ENCODE data around the gene SLC25A25. TPM values are rescaled to one million over a fixed set of nuclear protein-coding genes. Genes with fewer than 3 reads are reported as not detected.

Gene SLC25A25
- total and polyA plus RNA-seq, 9 of the 15 experiments (the other 6 are each of a cell fraction or from before 2014, with no cell fraction given) = 0.07 to 35.9 (median 23.2) TPM

DNA sequence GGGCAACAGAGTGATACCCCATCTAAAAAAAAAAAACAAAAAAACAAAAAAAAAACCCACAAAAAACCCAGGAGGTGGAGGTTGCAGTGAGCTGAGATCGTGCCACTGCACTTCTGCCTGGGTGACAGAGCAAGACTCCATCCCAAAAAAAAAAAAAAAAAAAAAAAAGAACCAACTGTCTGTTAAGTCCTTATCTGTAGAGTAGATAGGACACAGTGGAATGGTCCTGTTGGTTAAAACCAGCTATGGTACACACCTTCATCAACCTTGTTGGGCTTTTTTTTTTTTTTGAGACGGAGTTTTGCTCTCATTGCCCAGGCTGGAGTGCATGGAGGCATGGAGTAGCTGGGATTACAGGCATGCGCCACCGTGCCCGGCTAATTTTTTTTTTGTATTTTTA is 12.2 kb downstream of the SLC25A25 start:
- peaks cover 91% of the 10 kb centered on the region for H3K79me2 ChIP-seq (ENCODE audit: control insufficient read depth, insufficient read depth, low read length)
- H3K9me1 ChIP-seq (ENCODE audit: control insufficient read depth, insufficient read depth, low read length) = no peaks in the 10 kb centered on the region
- no peak for FAIRE-seq
- peaks cover 58 to 62% of the 10 kb centered on the region in 2 experiments for H3K4me1 ChIP-seq (replicated peaks in 1 of 2; ENCODE audit: control insufficient read depth in 2 of 2, insufficient read depth in 2 of 2, low read length in 2 of 2)
- H3K4me3 ChIP-seq = no peak overlapping the region
- H3K9ac ChIP-seq (ENCODE audit: insufficient read depth in 1 of 2, low read depth in 2 of 2, low read length in 2 of 2) = peak overlapping the region; percentile 60 to 79; a peak in 2 of 4 replicates
- ChIA-PET POLR2A (interaction anchor here (0.6 to 7.0 kb wide), 5 partner anchors 9 to 274 kb away, joined by 3 to 82 read pairs (median 3); partner anchors contain the start of genes NAIF1 and SLC25A25), CTCF (ENCODE audit: low intra/inter-chr PET ratio) (interaction anchor here (1.1 to 1.3 kb wide), 2 partner anchors 16 to 37 kb away, joined by 3 to 4 read pairs; no protein-coding TSS in a partner anchor)
- no peak for ATAC-seq
- H3K36me3 ChIP-seq (ENCODE audit: control insufficient read depth, insufficient read depth, low read length) = peaks cover 37% of the 10 kb centered on the region; the same call in 2 of the 3 replicates
- 23% methylated on average over 5 of the region's 5 CpGs for WGBS (ENCODE audit: insufficient coverage, low coverage, missing lambda C conversion rate)
- H4K20me1 ChIP-seq (replicated peaks; ENCODE audit: control insufficient read depth, insufficient read depth, low read length) = no peaks in the 10 kb centered on the region
- H3K27me3 ChIP-seq (ENCODE audit: control insufficient read depth in 2 of 2, insufficient read depth in 2 of 2, low read length in 2 of 2) = no peaks in the 10 kb centered on the region
- no peak overlapping the region for H2AFZ ChIP-seq (ENCODE audit: low read depth, low read length)
- in situ Hi-C loops (cut with MboI) = no loop called here
- no peaks in the 10 kb centered on the region for H3K9me3 ChIP-seq (replicated peaks; ENCODE audit: control insufficient read depth, insufficient read depth, low read depth, low read length)
- TF ChIP-seq ZNF644 (tag; IDR thresholded peaks at IDR 0.05; ENCODE audit: low read depth) (0 out of 2 replicates have a peak, but pooled peaks have one; percentile 38), ZNF699 (CRISPR knock-in tag; IDR thresholded peaks at IDR 0.05; ENCODE audit: insufficient replicate concordance) (peak; percentile 35), DPF2 (IDR thresholded peaks at IDR 0.05) (0 out of 2 replicates have a peak, but pooled peaks have one; percentile 24), ZNF384 (IDR thresholded peaks at IDR 0.05; ENCODE audit: low read depth, low read length) (peak; percentile 68; the same call in 1 of the 2 replicates), NFRKB (IDR thresholded peaks at IDR 0.05; ENCODE audit: low read depth) (no peak), HDGF (IDR thresholded peaks at IDR 0.05) (no peak)
- TF ChIP-seq, protein P1, sequence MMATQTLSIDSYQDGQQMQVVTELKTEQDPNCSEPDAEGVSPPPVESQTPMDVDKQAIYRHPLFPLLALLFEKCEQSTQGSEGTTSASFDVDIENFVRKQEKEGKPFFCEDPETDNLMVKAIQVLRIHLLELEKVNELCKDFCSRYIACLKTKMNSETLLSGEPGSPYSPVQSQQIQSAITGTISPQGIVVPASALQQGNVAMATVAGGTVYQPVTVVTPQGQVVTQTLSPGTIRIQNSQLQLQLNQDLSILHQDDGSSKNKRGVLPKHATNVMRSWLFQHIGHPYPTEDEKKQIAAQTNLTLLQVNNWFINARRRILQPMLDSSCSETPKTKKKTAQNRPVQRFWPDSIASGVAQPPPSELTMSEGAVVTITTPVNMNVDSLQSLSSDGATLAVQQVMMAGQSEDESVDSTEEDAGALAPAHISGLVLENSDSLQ (IDR thresholded peaks at IDR 0.05) = peak; percentile 64
- peak overlapping the region; percentile 99 for H3K27ac ChIP-seq (ENCODE audit: extremely low read depth, low read depth, low read length)
- DNase-seq (ENCODE audit: extremely low read depth in 1 of 4, low spot score in 3 of 4) = peak in 1 of 4 experiments; percentile 38
- intact Hi-C loops (cut with micrococcal nuclease) = loop anchor here (5.0 kb wide), 1 partner anchor 37 kb away; no protein-coding TSS in a partner anchor
- H3K4me2 ChIP-seq (ENCODE audit: insufficient read depth, low read length) = peak overlapping the region; percentile 32
- BruUV-seq (replicated peaks) = no TSS peak
